Measurements from ENCODE around the gene KRTAP4-9. TPM values are rescaled to one million over a fixed set of nuclear protein-coding genes. Genes with fewer than 3 reads are reported as not detected.
"Not testable (repeated sequence)": the region's sequence is repeated elsewhere in the genome, so short reads cannot be mapped to it uniquely, and the experiment has no call there.

KRTAP4-9 gene
- total and polyA plus RNA-seq, 9 of the 15 experiments (the other 6 are each of a cell fraction or from before 2014, with no cell fraction given) = not detected

DNA sequence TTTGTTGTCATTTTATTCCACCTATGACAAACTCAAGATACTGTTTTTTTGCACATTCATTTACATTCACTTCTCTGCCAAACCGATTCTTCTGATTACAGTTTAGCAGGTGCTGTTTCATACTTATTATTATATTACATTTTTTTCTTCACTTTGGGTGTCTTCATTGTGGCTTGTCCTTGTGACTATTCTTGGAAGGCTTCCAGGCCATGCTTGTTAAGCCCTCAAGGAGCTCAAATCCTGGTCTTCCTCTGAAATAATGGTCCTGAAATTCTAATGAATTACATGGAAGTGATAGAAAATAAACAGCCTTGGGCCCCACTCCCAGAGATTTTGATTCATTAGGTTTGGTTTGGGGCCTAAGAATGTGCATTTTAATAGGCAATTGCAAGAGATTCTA is 40.9 kb upstream of the KRTAP4-9 start:
- Histone ChIP-seq H3K27ac (ENCODE audit: extremely low read depth, low read depth, low read length) (no peak overlapping the region), H3K79me2 (ENCODE audit: control insufficient read depth, insufficient read depth, low read length) (no peaks in the 10 kb centered on the region), H3K27me3 (ENCODE audit: control insufficient read depth in 2 of 2, insufficient read depth in 2 of 2, low read length in 2 of 2) (peaks cover 0 to 4% of the 10 kb centered on the region in 2 experiments; a peak in 2 of 5 replicates), H3K36me3 (ENCODE audit: control insufficient read depth, insufficient read depth, low read length) (no peaks in the 10 kb centered on the region), H3K4me1 (replicated peaks in 1 of 2; ENCODE audit: control insufficient read depth in 2 of 2, insufficient read depth in 2 of 2, low read length in 2 of 2) (peaks cover 0 to 5% of the 10 kb centered on the region in 2 experiments; a peak in 2 of 5 replicates), H3K9ac (ENCODE audit: insufficient read depth in 1 of 2, low read depth in 2 of 2, low read length in 2 of 2) (no peak overlapping the region), H3K4me2 (ENCODE audit: insufficient read depth, low read length) (no peak overlapping the region), H2AFZ (ENCODE audit: low read depth, low read length) (no peak overlapping the region), H3K4me3 (no peak overlapping the region), H4K20me1 (replicated peaks; ENCODE audit: control insufficient read depth, insufficient read depth, low read length) (no peaks in the 10 kb centered on the region; the same call in 1 of the 2 replicates), H3K9me3 (replicated peaks; ENCODE audit: control insufficient read depth, insufficient read depth, low read depth, low read length) (no peaks in the 10 kb centered on the region), H3K9me1 (ENCODE audit: control insufficient read depth, insufficient read depth, low read length) (no peaks in the 10 kb centered on the region)
- intact Hi-C loops (cut with micrococcal nuclease) = no loop called here
- DNase-seq (ENCODE audit: extremely low read depth in 1 of 4, low spot score in 3 of 4) = no peak
- FAIRE-seq = no peak
- no peak for TF ChIP-seq ZKSCAN3 (CRISPR knock-in tag; IDR thresholded peaks at IDR 0.05)
- no peak for TF ChIP-seq HDAC3 (IDR thresholded peaks at IDR 0.05; ENCODE audit: borderline replicate concordance, partially characterized antibody)
- TF ChIP-seq SP2 (IDR thresholded peaks at IDR 0.05; ENCODE audit: extremely low read depth, low read depth, low read length, poor library complexity, severe bottlenecking) = no peak
- no peak for TF ChIP-seq ESRRB (CRISPR knock-in tag; IDR thresholded peaks at IDR 0.05; ENCODE audit: borderline replicate concordance)
- no peak for TF ChIP-seq NCOA2 (IDR thresholded peaks at IDR 0.05; ENCODE audit: partially characterized antibody in 2 of 2)
- BruUV-seq (replicated peaks) = no TSS peak
- no peak for ATAC-seq
- ChIA-PET POLR2A (no interaction called here), CTCF (ENCODE audit: low intra/inter-chr PET ratio) (no interaction called here)
- in situ Hi-C loops (cut with MboI) = no loop called here
- WGBS (ENCODE audit: insufficient coverage, low coverage, missing lambda C conversion rate) = 0% methylated on average over 1 of the region's 1 CpG

DNA sequence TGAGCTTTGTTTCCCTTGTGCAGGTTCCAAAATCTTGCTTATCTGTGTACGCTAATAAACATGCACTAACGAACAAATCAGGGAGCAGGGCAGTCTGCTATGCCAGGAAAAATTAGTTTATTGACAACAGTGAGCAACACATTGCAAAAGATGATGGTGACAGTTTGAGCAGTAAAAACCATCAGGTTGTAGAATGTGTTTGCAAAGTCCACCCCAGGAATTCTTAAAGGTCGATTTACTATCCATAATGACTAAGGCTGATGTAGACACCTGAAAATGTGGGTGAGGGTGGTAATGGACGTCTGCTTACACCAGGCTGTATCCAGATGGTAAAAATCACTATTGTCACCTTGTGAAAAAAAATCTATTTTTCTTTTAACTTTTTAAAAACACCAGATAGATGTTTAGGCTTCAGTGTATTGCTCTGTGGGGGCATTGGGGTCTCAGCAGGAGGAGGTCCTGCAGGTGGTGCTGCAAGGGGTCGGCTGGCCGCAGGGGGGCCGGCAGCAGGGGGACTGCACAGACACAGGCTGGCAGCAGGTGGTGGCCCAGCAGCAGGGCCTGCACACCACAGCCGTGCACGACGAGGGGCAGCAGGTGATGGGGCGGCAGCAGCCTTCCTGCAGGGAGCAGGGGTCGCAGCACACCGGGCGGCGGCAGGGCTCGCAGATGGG is 40.0 kb upstream of the KRTAP4-9 start:
- H3K4me1 ChIP-seq (replicated peaks in 1 of 2; ENCODE audit: control insufficient read depth in 2 of 2, insufficient read depth in 2 of 2, low read length in 2 of 2); intact Hi-C loops (cut with micrococcal nuclease); H3K27ac ChIP-seq (ENCODE audit: extremely low read depth, low read depth, low read length); in situ Hi-C loops (cut with MboI); H3K79me2 ChIP-seq (ENCODE audit: control insufficient read depth, insufficient read depth, low read length); H2AFZ ChIP-seq (ENCODE audit: low read depth, low read length); DNase-seq (ENCODE audit: extremely low read depth in 1 of 4, low spot score in 3 of 4); POLR2A ChIA-PET; BruUV-seq (replicated peaks); H3K9me3 ChIP-seq (replicated peaks; ENCODE audit: control insufficient read depth, insufficient read depth, low read depth, low read length); H4K20me1 ChIP-seq (replicated peaks; ENCODE audit: control insufficient read depth, insufficient read depth, low read length); ATAC-seq; H3K4me3 ChIP-seq; CTCF ChIA-PET (ENCODE audit: low intra/inter-chr PET ratio); FAIRE-seq; H3K9me1 ChIP-seq (ENCODE audit: control insufficient read depth, insufficient read depth, low read length); H3K4me2 ChIP-seq (ENCODE audit: insufficient read depth, low read length); H3K27me3 ChIP-seq (ENCODE audit: control insufficient read depth in 2 of 2, insufficient read depth in 2 of 2, low read length in 2 of 2); H3K9ac ChIP-seq (ENCODE audit: insufficient read depth in 1 of 2, low read depth in 2 of 2, low read length in 2 of 2); H3K36me3 ChIP-seq (ENCODE audit: control insufficient read depth, insufficient read depth, low read length): not testable (repeated sequence)
- 5% methylated on average over 4 of the region's 16 CpGs for WGBS (ENCODE audit: insufficient coverage, low coverage, missing lambda C conversion rate)
